Measurements from ENCODE around the gene MACROD2.

DNA sequence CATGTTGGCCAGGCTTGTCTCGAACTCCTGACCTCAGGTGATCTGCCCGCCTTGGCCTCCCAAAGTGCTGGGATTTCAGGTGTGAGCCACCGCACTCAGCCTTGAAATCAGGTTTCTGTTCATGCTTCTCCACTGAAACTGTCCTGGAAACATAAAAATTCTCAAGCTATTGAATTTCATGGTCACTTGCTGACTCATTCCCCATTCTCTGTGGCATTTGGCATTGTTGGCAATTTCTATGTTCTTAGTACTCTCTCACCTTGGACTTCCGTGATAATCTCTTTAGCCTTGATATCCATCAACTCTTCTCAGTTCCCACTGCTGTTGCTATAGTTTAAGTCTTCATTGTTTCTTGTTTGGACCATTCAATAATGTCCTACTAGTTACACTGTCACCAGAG, 11.1 kb upstream of the MACROD2 start:
- TF ChIP-seq, protein P1, sequence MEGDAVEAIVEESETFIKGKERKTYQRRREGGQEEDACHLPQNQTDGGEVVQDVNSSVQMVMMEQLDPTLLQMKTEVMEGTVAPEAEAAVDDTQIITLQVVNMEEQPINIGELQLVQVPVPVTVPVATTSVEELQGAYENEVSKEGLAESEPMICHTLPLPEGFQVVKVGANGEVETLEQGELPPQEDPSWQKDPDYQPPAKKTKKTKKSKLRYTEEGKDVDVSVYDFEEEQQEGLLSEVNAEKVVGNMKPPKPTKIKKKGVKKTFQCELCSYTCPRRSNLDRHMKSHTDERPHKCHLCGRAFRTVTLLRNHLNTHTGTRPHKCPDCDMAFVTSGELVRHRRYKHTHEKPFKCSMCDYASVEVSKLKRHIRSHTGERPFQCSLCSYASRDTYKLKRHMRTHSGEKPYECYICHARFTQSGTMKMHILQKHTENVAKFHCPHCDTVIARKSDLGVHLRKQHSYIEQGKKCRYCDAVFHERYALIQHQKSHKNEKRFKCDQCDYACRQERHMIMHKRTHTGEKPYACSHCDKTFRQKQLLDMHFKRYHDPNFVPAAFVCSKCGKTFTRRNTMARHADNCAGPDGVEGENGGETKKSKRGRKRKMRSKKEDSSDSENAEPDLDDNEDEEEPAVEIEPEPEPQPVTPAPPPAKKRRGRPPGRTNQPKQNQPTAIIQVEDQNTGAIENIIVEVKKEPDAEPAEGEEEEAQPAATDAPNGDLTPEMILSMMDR (IDR thresholded peaks at IDR 0.05), result no peak
- no peak for TF ChIP-seq POLR2A (IDR thresholded peaks at IDR 0.05)

Measured in uterus (tissue), 2 donors.